NCI-H146 treated with DMSO at 0.1 percent for 48 hours (cell line): ENCODE measurements around the gene RANGAP1.
"Not testable (repeated sequence)": the region's sequence is repeated elsewhere in the genome, so short reads cannot be mapped to it uniquely, and the experiment has no call there.

Source experiments
- DNase-seq: peaks from one replicate; lab custom pipeline; 2025; ENCODE audit not compliant: unreplicated experiment; lab: John Stamatoyannopoulos, UW

RANGAP1 gene

GRCh38 chr22:41261541-41262249 lies 24.3 kb downstream of the RANGAP1 start:
- no peak for DNase-seq

- no peak for DNase-seq
Observed at GRCh38 chr22:41260871-41261270, 25.1 kb downstream of the RANGAP1 start.

GRCh38 chr22:41259756-41260155 lies 26.2 kb downstream of the RANGAP1 start:
- DNase-seq = not testable (repeated sequence)

- DNase-seq = no peak
Observed at GRCh38 chr22:41257696-41258095, 28.3 kb downstream of the RANGAP1 start.

- DNase-seq = no peak
Observed at GRCh38 chr22:41256254-41257253, 29.4 kb downstream of the RANGAP1 start.

GRCh38 chr22:41254230-41254629 lies 31.8 kb downstream of the RANGAP1 start:
- no peak for DNase-seq

GRCh38 chr22:41252365-41252764 lies 33.6 kb downstream of the RANGAP1 start:
- DNase-seq = no peak

GRCh38 chr22:41250127-41250526 lies 35.9 kb downstream of the RANGAP1 start:
- no peak for DNase-seq

- no peak for DNase-seq
Observed at GRCh38 chr22:41249442-41249841, 36.5 kb downstream of the RANGAP1 start.

GRCh38 chr22:41248758-41249157 lies 37.2 kb downstream of the RANGAP1 start:
- no peak for DNase-seq

- no peak for DNase-seq
Observed at GRCh38 chr22:41248314-41248713, 37.7 kb downstream of the RANGAP1 start.

GRCh38 chr22:41247703-41248102 lies 38.3 kb downstream of the RANGAP1 start:
- DNase-seq = no peak

GRCh38 chr22:41245917-41246499 lies 40.0 kb downstream of the RANGAP1 start:
- DNase-seq = no peak

- no peak for DNase-seq
Observed at GRCh38 chr22:41243361-41243760, 42.6 kb downstream of the RANGAP1 start.

GRCh38 chr22:41242396-41243117 lies 43.4 kb downstream of the RANGAP1 start:
- DNase-seq = no peak

- DNase-seq = no peak
Observed at GRCh38 chr22:41241133-41241676, 44.8 kb downstream of the RANGAP1 start.

- DNase-seq = no peak
Observed at GRCh38 chr22:41240377-41241132, 45.4 kb downstream of the RANGAP1 start, which contains the start of gene CHADL. CHADL (minus strand) TSS chr22:41240931; CDS start chr22:41240881, 50 bp downstream.

GRCh38 chr22:41239443-41240128 lies 46.4 kb downstream of the RANGAP1 start:
- no peak for DNase-seq
